Gastroesophageal sphincter (tissue), 4 donors: ENCODE data around the gene ADGRF1. TPM values are rescaled to one million over a fixed set of nuclear protein-coding genes. Genes with fewer than 3 reads are reported as not detected.

Experiments
- ATAC-seq: fragments of 150-250 bp; one replicate; pipeline ENCODE4 v1.9.1; 2016; ENCODE audit warnings: mild to moderate bottlenecking, moderate library complexity
- H3K27ac ChIP-seq, 4 donors: fragments of 200-600 bp; sonication (generic) in 3 of 4; 1 replicate in 3 of 4; 2 replicates in 1 of 4; pipeline ENCODE4 v1.5.1; 2016 to 2019
- H3K27me3 ChIP-seq: fragments of 200-600 bp; sonication (generic); one replicate; pipeline ENCODE4 v1.5.1; 2019
- H3K36me3 ChIP-seq, 2 donors: fragments of 200-600 bp; sonication (generic); one replicate each; pipeline ENCODE4 v1.5.1; 2019; ENCODE audit warnings: control low read depth in 1 of 2
- H3K4me1 ChIP-seq, 3 donors: fragments of 200-600 bp; sonication (generic); 1 replicate in 2 of 3; 2 replicates in 1 of 3; pipeline ENCODE4 v1.5.1; 2016 to 2019; ENCODE audit warnings: control low read depth in 2 of 3
- H3K4me3 ChIP-seq, 2 donors: fragments of 200-600 bp; sonication (generic); one replicate each; pipeline ENCODE4 v1.5.1; 2019; ENCODE audit warnings: mild to moderate bottlenecking in 1 of 2, moderate library complexity in 1 of 2
- H3K9me3 ChIP-seq, 3 donors: fragments of 200-600 bp; sonication (generic); one replicate each; pipeline ENCODE4 v1.5.1; 2017 to 2019; ENCODE audit warnings: control low read depth in 2 of 3
- EP300 ChIP-seq: sonication (generic); formaldehyde crosslinking; IDR thresholded peaks from one replicate; pipeline ENCODE4 v1.6.1; 2017; ENCODE audit warnings: antibody characterized with exemption, mild to moderate bottlenecking
- POLR2A ChIP-seq, 2 donors: fragments of 450-650 bp; IDR thresholded peaks; one replicate each; pipeline ENCODE4 v1.6.1; 2017; ENCODE audit warnings: antibody characterized with exemption in 2 of 2, mild to moderate bottlenecking in 2 of 2, moderate library complexity in 1 of 2
- POLR2AphosphoS5 ChIP-seq: sonication (generic); formaldehyde crosslinking; IDR thresholded peaks from one replicate; pipeline ENCODE4 v1.6.1; 2017; ENCODE audit warnings: antibody characterized with exemption
- WGBS, 2 donors: methylation state at CpG; one replicate each; pipeline ENCODE4 v1.1.5; 2018; ENCODE audit warnings: low coverage in 1 of 2; 5-methylcytosine and 5-hydroxymethylcytosine counted together
- total RNA-seq, 4 donors: library from RNA; depleted of rRNA; stranded (reverse); fragments of >200 nt; gene quantifications; one replicate each; pipeline ENCODE4 v1.1.0, GENCODE V29; 2016
- TF ChIP-seq, protein P1 (sequence below), 4 experiments: fragments of 200-600 bp in 2 of 4; fragments of 450-650 bp in 2 of 4; sonication (generic) in 1 of 4; IDR thresholded peaks; one replicate each; pipeline ENCODE4 v1.5.1; 2017 to 2019; ENCODE audit warnings: antibody characterized with exemption in 4 of 4, mild to moderate bottlenecking in 2 of 4, moderate library complexity in 2 of 4

ADGRF1 gene
- total RNA-seq, 4 donors from 2014 or later: 1.8 TPM; not detected in 3

DNA sequence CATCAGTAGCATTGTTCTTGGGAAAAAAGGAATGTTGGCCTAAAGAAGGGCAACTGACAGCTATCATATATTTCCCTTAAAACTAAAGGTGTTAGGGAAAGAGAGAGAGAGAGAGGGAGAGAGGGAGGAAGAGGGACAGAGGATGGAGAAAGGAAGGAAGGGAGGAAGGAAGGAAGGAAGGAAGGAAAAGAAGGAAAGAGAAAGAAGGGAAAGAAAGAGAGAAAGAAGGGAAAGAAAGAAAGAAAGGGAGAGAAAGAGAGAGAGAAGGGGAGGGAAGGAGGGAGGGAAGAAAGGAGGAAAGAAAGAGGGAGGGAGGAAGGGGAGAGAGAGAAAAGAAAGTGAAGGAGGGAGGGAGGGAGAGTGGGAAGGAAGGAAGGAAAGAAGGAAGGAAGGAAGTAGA, 82.7 kb downstream of the ADGRF1 start:
- no peak overlapping the region for H3K4me3 ChIP-seq
- no peaks in the 10 kb centered on the region for H3K27me3 ChIP-seq
- TF ChIP-seq, protein P1, sequence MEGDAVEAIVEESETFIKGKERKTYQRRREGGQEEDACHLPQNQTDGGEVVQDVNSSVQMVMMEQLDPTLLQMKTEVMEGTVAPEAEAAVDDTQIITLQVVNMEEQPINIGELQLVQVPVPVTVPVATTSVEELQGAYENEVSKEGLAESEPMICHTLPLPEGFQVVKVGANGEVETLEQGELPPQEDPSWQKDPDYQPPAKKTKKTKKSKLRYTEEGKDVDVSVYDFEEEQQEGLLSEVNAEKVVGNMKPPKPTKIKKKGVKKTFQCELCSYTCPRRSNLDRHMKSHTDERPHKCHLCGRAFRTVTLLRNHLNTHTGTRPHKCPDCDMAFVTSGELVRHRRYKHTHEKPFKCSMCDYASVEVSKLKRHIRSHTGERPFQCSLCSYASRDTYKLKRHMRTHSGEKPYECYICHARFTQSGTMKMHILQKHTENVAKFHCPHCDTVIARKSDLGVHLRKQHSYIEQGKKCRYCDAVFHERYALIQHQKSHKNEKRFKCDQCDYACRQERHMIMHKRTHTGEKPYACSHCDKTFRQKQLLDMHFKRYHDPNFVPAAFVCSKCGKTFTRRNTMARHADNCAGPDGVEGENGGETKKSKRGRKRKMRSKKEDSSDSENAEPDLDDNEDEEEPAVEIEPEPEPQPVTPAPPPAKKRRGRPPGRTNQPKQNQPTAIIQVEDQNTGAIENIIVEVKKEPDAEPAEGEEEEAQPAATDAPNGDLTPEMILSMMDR (IDR thresholded peaks at IDR 0.05): no peak
- no peak for TF ChIP-seq POLR2A (IDR thresholded peaks at IDR 0.05)
- TF ChIP-seq EP300: no peak
- no peak for TF ChIP-seq POLR2AphosphoS5
- H3K27ac ChIP-seq: no peak overlapping the region
- no peaks in the 10 kb centered on the region for H3K4me1 ChIP-seq
- H3K36me3 ChIP-seq: no peaks in the 10 kb centered on the region
- no peaks in the 10 kb centered on the region for H3K9me3 ChIP-seq
- ATAC-seq: no peak

DNA sequence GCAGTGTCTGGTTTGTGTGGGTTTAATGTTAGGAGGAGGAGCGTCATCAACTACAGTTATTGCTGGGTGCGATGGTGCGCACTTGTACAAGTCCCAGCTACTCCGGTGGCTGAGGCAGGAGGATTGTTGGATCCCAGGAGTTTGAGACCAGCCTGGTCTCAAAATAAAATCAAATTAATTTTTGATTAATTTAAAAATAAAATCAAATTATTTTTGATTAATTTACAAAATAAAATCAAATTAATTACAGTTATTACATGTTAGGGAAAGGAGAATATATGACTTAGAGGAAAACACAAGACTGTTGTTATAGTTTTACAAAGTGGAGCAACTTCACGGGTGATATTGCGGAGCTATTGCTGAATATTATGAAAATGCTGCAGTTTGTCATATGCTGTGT, 85.7 kb downstream of the ADGRF1 start:
- Histone ChIP-seq H3K36me3 (no peaks in the 10 kb centered on the region), H3K4me1 (no peaks in the 10 kb centered on the region), H3K27me3 (peaks cover 4% of the 10 kb centered on the region), H3K4me3 (no peak overlapping the region), H3K27ac (no peak overlapping the region), H3K9me3 (no peaks in the 10 kb centered on the region)
- ATAC-seq: no peak
- WGBS, 2 donors: 94 to 98% methylated on average over 6 of the region's 6 CpGs
- TF ChIP-seq POLR2A (IDR thresholded peaks at IDR 0.05): no peak
- TF ChIP-seq POLR2AphosphoS5: no peak
- TF ChIP-seq, protein P1 (IDR thresholded peaks at IDR 0.05): no peak
- TF ChIP-seq EP300: no peak

DNA sequence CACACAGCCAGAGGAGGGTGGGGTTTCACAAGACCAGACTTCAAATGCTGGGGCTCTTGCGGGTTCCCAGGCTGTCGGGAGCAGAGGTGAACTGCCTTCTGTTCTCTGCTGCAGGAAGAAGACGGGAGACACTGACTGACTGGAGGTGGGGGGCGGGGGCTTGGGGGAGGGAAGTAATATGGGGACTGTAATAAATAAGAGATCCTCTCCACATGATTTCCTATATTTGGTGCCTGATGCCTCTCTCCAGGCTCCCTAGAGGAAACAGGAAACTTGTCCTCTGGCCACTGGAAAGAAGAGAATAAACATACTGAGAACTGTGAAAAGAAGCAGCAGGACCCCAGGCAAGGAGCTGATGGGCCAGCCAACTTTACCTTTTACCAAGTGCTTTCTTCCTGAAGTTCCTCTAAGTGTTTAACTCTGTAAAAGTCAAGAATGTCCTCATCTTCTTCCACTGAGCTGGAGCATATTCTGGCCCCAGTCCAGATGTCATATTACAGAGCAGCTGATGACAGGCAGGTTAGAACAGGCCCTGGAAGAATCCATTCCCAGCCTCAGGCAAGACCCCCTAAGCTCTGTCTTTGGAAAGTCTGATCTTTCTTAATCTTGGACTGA, 87.2 kb downstream of the ADGRF1 start:
- no peaks in the 10 kb centered on the region for H3K9me3 ChIP-seq
- ATAC-seq: no peak
- TF ChIP-seq EP300: no peak
- TF ChIP-seq, protein P1 (IDR thresholded peaks at IDR 0.05): no peak
- no peak for TF ChIP-seq POLR2AphosphoS5
- no peak for TF ChIP-seq POLR2A (IDR thresholded peaks at IDR 0.05)
- no peak overlapping the region for H3K27ac ChIP-seq
- peak overlapping the region in 1 of 2 donors; percentile 16 for H3K4me3 ChIP-seq
- no peaks in the 10 kb centered on the region for H3K36me3 ChIP-seq
- H3K4me1 ChIP-seq: no peaks in the 10 kb centered on the region
- 57% methylated on average over 1 of the region's 4 CpGs; no CpG with 5 or more reads in 1 of the 2 donors for WGBS, 2 donors
- peaks cover 4% of the 10 kb centered on the region for H3K27me3 ChIP-seq

DNA sequence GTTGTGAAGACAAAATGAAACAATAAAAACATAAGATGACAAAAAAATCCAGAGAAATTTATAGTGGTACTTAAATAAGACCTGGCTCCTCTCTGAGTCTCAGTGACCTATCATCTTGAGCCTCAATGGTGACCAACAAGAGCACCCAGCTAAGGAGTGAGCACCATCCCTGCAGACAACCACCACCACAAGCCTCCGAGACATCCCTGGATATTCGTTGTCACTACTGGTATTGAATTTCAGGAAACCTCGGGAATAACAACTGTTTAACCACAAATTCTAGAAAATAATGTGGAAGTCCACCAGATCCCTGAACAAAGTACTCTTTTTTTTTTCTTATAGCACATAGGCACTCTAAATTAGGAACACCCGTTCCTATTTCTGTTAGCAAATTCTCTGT, 88.2 kb downstream of the ADGRF1 start:
- TF ChIP-seq POLR2AphosphoS5 (no peak), POLR2A (IDR thresholded peaks at IDR 0.05) (no peak), EP300 (no peak)
- TF ChIP-seq, protein P1 (IDR thresholded peaks at IDR 0.05): no peak
- Histone ChIP-seq H3K27me3 (peaks cover 4% of the 10 kb centered on the region), H3K9me3 (no peaks in the 10 kb centered on the region), H3K36me3 (no peaks in the 10 kb centered on the region), H3K4me3 (peak overlapping the region in 1 of 2 donors; percentile 16), H3K27ac (no peak overlapping the region), H3K4me1 (no peaks in the 10 kb centered on the region)
- 75% methylated on average over 4 of the region's 4 CpGs; no CpG with 5 or more reads in 1 of the 2 donors for WGBS, 2 donors
- no peak for ATAC-seq

DNA sequence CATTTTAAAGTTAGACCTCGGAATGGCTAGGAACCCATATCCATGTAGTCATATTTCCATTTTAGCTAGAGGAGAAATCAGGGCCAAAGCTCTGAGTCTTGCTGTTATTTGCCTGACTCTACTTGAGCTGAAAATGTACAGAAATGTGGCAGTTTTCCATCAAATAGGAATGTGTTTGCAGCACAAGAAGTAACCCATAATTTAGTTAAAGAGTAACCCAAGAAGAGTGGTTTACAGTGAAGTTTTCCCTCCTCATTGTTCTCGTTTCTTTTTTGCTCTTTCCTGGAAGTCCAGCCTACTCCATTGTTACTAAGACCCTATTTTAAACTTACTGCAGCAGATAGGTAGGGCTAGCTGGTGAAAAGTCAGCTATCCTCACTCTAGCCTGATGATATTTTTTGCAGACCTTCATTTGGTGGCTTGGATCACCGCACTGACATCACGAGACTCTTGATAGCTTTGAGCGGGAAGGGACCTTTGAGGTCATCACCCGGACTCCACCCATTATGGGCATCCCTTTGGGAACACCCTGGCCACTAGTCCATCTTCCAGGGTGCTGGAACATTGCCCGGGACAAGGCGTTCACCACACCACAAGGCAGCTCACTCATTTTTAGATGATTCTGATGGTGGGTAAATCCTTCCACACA, 92.4 kb downstream of the ADGRF1 start:
- peak; percentile 58 for ATAC-seq
- Histone ChIP-seq H3K27me3 (peaks cover 4% of the 10 kb centered on the region), H3K4me3 (no peak overlapping the region), H3K9me3 (no peaks in the 10 kb centered on the region), H3K4me1 (no peaks in the 10 kb centered on the region), H3K36me3 (no peaks in the 10 kb centered on the region), H3K27ac (peak overlapping the region in 3 of 4 donors; percentile 30 to 70 (median 37))
- 56 to 80% methylated on average over 3 to 7 of the region's 8 CpGs for WGBS, 2 donors
- TF ChIP-seq POLR2A (IDR thresholded peaks at IDR 0.05): no peak
- no peak for TF ChIP-seq EP300
- no peak for TF ChIP-seq POLR2AphosphoS5
